ENCODE data around the gene PRAC1. TPM values are rescaled to one million over a fixed set of nuclear protein-coding genes. Genes with fewer than 3 reads are reported as not detected.

Gene PRAC1
- total RNA-seq, 1 donor from 2014 or later: not detected

DNA sequence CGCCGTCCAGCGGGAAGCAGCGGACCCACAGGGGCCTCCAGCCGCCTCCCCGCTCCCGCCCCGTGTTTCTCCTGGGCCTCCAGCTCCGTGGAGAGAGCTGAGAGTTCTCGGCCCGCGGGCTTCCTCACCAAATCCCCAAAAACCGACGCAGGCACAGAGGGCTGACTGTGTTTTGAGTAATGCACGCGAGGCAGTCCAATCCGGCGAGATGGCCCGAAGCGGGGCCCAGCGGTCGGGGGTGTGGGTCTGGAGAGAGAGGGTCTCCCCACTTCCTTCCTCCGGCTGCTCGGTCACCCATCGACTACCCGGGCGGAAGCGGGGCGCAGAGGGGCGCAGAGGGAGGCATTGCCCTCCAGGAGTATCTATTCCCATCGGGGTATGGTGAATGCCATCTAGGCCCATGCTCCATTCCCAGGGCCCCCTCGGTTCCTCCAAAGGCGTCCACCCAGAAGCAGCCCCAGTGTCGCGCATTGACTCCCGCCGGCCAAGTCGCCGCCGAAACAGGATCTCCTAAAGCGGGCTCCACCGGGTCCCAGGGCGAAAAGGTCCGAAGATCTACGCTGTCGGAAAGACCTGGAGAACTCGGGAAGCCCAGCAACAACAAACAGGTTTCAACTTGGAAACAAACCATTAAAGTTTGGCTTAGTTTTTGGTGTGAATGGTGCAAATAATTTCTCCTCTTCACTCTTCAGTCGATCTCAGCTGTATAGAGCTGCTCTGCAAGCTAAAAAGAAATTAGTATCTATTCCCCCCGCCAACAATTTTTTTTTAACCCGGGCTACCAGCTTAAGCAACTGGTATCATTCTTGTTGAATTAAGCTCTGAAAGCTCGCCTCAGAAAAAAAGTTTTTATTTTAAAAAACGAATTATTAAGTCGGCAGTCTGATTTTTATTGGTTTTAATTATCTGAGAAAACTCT, 25.4 kb upstream of the PRAC1 start:
- DNase-seq (ENCODE audit: low spot score): no peak

DNA sequence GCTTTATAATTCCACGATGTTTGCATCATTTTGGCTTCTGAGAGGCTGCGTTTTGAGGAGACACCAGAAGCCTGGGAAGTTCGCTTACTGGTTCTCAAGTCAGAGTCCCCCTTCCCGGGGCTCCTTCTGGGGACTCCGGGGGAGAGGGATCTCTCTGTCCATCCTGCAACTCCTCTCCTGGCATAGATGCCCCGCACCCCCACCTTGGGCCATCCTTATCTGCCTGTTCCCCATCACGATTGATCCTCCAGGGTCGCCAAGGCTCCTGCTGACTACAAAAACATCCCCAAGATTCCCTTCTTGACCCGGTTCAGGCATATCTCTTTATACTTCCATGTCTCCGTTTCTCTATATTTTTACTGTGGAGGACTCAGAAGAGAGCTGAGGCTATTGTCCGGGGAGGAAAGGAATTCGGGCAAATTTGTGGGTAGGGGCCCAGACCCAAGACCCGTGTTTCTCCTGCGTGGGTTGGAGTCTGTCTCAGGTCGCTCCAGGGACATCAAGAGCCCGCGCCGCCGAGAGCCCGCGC, 24.7 kb upstream of the PRAC1 start:
- DNase-seq (ENCODE audit: low spot score): no peak

DNA sequence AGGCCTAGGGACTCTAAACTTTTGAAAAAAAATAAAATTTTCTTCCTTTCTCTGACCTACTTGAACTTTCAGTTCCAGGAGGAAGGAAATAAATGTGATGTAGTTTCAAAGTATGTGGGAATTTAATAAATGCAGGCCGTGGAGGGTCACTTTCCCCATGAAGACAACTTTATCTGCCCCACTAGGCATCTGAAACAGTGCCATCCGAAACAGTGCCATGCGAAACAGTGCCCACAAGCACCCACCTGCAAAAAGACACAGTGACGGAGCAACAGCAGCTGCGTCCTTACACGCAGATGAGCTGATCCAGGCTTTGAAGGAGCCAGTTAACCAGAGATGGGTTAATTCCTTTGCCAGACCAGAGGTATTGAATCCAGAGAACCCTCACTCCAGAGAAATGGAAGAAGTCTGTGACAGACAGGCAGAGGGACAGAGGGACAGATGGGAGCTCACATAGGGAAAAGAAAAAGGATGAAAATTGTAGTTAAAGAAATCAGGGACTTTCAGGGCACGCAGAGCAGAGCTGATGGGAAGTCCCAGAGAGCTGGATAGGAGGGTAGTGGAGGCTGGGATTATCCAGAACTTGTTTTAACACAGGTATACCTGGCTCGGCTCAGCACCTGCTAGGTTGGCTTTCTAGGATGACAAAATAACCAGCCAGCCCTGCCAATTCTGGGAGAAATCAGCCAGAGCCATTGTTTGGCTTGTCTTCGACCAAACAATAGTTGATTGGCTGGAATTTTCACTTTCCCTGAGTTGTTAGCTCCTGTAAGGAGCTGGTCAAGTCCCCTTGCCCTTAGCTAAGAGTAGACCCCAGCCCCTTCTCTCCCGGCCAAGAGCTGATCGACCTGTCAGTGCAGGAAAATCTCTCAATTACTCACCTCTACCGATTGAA, 23.3 kb upstream of the PRAC1 start:
- no peak for DNase-seq (ENCODE audit: low spot score)

DNA sequence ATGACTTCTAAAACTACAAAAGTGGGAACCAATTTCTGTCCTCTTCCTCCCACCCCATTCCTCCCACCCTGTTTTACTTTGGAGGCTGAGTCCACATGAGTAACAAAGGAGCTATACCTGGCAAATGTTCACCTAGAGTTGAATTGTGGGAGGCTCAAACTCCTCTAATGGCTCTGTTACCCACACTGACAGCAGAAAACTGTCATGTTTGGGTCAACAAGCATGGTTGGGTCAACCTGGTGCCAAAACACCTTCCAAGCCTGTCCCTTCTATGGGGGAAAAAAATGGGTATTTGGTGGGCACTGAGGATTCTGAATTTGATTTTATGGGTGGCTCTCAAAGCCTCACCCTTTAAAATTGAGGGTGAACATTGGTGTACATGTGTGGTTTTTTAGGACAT, 18.2 kb upstream of the PRAC1 start:
- DNase-seq (ENCODE audit: low spot score): no peak

DNA sequence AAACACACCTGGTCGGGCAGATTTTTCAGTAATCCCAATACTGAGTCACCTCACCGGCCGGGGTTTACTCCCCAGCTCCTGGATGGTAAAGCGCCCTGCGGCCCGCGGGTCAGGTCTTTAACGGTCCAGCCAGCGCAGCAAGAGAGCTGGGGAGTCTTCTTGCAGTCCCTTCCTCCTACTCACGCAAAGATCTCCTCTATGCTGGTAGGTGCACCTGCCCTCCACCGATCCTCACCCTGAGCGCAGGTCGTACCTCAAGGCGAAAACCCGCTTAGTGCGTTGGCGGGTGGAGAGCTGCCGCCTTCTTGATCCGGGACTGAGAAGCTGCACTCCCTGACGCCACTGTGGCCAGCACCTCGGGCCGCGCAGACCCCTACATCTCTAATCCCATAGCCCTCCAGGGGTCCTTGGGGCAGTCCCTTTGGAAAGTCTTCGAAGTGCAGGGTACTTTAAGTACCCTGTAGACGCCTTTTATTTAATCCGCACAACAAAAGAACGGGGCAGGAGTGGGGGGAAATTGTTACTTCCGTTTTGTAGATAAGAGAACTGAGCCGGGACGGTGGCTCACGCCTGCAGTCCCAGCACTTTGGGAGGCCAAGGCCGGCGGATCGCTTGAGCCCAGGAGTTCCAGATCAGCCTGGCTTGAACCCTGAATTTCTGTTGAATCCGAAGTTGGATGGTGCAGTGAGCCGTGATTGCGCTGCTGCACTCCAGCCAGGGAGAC, 16.6 kb upstream of the PRAC1 start:
- no peak for DNase-seq (ENCODE audit: low spot score)

DNA sequence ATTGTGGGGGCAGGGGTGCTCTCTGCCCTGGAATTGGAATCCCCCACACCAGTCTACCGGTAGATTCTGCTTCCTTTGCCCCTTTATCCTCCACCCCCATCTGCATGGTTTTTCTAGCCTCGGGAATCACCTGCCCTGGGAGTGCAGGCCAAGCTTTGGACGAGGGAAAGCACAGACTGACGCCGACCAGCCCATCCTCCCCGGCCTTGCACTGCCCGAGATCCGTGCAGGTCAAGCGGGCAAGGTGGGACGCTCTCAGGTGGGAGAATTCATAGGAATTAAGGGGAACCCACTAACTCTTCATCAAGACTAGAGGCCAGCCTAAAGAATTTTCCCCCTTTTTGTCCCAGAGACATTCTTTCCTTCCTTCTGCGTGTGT, 16.1 kb upstream of the PRAC1 start:
- DNase-seq (ENCODE audit: low spot score): no peak

DNA sequence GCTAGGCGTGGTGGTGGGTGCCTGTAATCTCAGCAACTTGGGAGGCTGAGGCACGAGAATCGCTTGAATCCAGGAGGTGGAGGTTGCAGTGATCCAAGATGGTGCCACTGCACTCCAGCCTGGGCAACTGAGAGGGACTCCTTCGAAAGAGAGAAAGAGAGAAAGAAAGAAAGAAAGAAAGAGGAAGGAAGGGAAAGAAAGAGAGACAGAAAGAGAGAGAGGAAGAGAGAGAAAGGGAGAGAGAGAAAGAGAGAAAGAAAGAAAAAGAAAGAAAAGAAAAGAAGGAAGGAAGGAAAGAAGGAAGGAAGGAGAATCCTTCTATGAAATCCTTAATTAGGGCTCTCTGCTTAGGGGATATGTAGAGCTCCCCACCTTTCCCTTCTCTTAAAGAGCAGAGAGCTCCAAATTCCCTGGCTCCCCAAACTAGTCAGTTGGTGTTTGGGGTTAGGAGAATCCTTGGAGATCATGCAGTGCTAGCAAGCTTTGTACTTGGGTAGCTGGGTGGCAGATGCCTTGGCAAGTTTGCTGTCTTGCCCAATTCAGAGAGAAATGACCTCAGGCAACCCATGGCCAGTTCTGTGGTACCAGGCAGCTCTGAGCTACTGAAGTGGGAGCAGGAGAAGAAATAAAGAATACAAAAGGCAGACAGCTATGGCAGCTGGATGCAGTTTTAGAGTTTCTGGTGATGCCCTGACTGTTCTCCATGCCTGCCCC, 15.2 kb upstream of the PRAC1 start:
- DNase-seq (ENCODE audit: low spot score): no peak

DNA sequence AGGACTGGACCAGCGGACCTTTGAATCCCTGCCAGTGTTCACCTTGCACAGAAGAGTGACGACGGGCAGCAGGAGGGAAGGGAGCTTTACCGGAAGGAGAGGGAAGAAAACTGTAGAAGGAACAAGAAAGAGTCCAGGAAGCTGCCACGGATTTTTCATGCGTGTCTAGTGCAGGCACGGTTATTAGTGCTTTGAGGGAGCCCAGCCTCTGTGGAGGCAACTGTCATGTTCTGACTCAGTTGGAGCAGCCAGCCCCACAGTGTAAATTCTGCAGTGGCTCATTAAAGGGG, 12.7 kb upstream of the PRAC1 start:
- DNase-seq (ENCODE audit: low spot score): no peak

DNA sequence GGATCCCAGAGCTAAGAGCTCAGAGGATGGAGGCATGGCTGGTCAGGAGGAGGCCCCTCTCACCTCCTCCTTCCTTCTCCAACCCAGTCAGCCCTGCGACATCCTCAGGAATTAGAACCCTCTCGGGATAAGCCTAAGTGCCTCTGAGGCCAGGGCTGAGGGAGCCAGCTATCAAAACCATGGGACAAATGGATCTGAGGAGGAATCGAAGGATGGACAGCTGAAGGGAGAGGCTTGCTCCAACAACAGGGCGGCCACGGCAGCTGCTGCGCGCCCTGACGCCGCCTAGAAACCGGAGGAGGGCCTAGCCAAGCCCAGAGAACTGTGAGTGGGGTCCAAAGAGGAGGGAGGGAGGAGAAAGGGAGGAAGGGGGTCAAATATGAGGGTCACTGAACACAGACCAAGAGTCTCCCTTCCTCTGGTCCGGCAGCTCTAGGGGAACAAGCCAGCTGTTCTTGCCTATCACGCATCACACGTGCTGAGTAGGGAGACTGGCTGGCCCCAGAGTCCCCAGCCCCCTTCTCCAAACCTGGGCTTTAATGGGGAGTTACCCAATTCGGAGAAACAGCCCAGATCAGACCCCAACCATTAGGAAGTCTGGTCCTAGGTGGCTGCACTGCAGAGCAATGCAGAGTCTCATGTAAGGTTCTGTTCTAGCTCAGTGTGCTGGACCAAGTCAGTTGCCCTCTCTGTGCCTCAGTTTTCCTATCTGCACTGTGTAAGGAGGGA, 12.2 kb upstream of the PRAC1 start:
- DNase-seq (ENCODE audit: low spot score): no peak

DNA sequence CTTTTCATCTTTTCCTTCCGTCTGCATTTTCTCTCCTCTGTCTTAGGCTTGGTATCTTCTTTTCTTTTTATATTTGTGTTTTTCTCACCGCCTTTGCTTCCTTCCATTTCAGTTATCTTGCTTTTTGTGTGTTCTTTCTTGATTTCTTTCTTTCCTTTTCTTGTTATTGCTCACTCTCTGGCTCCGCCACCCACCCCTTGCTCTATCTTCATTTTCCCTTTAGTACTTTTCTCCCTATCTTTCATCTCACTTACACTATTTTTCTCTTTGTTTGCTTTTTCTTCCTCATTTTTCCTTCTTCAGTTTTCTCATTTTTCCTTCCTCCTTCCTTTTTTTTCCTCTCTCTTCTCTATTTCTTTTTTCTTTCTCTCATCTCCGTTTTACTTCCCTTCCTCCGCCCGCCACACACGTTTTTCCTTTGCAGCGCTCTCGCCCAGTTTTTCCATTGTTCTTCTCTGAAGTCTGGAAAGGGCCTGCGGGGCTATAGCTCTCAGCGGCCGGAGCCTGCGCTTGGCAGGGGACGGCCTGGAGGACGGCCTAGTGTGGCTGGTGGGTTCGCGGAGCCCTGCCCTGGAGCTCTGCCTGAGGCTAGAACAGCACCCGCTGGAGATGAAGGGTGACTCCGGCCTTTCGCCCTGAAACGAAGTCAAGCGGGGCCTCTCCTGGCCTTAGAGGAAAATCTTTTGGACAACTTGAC, 11.5 kb upstream of the PRAC1 start:
- DNase-seq (ENCODE audit: low spot score): no peak

DNA sequence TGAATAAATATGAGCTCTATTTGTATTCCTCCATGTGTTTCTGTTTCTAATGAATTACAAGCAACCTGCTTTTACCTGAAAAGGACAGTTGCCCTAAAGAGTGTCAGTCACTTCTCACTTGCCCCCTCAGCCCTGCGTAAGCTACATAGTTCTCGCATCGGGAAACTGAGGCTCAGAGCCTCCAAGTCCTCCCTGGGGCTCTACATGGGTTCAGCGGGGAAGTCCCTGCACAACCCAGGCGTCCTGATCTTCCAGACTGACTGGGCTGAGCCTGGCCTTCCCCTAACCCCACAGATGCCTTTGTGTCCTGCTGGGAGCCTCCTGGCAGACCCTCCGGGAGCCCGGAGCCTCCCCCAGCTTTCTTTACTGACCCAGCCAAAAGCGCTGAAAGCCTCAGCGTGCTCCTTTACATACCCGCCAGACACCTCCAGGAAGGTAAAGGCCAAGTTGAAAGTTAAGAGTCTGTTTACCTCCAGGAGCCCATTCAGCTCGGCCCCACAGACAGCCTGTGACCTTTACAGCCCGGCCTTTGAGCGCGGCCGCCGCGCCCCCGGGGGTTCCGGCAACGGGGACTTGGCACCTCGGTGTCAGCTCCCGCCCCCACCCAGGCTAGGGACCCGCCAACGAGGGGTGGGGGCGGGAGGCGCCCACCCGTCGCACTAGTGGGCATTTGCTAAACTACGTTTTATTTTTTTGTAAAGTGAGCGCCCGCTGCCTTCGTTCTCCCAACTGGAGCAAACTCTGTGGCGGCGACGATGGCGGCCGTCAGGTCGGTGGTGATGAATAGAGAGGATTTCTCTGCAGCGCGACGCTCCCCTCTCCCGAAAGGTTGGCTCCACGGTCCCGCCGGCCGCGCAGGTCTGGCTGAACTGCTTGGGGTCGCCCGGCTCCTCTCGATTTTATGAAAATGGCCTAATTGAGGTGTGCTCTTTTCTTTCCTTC, 10.6 kb upstream of the PRAC1 start:
- no peak for DNase-seq (ENCODE audit: low spot score)

DNA sequence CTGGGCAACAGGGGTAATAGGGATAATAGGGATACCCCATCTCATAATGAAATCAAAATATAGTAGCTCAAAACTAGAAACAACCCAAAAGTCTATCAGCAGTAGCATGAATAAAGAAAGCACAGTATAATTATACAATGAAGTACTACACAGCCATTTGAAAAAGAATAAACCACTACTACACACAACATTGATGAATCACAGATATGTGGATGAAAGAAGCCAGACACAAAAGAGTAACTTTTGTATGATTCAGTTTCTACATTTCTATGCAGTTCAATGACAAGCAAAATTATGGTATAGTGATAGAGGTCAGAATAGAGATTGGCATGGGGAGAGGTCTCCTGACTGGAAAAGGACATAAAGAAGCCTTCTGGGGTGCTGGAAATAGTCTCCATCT, 9.0 kb upstream of the PRAC1 start:
- DNase-seq (ENCODE audit: low spot score): no peak

DNA sequence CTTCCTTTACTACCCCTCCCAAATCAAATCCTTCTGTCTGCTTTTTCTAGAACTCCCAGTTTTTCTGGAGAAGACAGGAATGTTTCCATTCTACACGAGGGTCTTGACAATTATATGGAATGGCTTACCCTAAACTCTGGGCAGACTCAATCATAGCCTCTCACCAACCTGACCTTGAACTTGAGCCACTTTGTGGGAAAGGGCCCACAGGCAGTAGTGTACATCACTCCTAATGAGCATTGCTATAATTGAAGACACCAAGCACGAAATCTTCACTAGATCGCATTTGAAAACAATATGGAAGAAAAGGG, 7.9 kb upstream of the PRAC1 start:
- DNase-seq (ENCODE audit: low spot score): no peak

DNA sequence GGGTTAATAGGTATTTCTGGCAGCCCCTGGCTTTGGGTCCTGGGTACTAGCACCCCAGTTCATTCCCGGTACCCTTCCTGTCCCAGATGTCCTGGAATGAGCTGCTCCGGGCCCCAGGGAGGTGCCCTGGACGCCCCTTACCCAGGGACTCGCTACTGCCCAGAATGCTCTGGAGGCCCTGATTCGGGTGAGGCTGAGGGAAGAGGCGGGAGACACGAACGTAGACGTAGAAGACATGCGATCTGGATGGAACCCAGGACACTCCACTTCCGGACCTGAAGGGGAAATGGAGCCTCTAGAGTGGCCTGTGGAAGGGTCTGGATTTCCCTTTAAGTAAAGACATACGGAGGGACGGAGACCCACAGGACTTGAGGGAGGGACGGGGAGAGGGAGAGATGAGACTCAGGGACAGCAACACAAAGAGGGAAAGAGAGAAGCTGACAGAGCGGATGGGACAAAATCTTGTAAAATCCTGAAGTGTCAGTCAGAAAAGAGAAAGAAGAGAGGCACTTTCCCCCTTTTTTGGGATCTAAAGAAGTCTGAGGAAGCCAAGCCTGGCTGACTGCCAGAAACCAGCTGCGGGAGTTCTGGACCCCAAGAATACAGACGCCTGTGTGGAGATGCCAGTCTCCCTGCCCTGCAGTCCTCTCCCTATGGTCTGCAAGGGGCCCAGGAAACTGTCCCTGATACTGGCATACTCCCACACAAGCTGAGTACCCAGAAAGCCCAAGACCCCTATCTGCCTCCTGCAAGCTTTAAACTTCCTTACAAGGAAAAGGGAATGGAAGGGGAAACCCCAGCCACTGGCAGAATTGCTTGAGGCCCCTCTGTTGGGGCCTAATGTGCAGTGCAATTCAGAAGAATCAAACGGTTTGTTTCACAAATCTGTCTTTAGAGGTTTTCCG, 7.3 kb upstream of the PRAC1 start:
- no peak for DNase-seq (ENCODE audit: low spot score)

DNA sequence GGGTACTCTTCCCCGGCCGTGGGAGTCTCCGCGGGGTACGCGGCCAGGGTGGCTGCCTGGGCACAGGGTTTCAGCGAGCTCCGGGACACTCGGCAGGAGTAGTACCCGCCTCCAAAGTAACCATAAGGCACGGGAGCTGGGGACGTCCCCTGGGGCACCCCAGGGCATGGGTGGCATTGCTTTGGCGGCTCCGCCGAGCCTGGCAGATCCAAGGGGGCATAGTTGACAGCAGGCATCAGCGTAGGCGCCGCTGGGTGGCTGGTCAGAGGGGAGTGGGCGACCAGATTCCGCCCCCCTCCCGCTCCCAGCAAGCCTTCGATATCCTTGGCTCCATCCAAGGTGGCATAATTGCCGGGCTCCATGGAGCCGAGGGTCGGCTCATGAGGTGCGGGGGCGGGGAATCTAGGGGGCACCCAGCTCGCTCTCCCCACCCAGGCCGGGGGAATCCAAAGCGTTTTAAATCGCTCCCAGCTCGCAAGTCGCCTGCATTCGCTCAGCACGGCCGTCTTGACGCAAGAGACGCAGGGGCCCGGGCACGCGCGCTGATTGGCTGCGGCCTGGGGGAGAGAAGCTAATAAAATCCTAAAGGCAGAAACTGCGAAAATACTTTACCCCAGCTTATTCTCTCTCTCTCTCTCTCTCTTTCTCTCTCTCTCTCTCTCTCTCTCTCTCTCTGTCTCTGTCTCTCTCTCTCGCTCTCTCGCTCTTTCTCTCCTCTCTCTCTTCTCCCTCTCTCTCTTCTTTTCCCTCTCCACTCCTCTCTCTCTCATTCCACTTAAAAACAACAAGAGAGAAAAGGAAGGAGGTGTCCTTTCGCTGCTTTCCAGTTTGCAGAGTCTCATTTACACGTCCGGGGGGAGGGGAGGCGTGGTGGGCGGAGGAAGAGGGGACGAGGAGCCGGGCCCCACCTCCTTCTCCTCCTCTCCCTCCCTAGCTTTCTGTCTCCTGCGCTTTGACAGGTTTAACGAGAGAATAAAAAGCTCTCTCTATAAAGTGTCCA, 6.2 kb upstream of the PRAC1 start, which contains the start of gene HOXB13:
Gene HOXB13, minus strand, starts transcription at position 519 of the 1,000 bp plus-strand sequence. Its CDS starts 157 bp downstream, at position 362.
- no peak for DNase-seq (ENCODE audit: low spot score)

DNA sequence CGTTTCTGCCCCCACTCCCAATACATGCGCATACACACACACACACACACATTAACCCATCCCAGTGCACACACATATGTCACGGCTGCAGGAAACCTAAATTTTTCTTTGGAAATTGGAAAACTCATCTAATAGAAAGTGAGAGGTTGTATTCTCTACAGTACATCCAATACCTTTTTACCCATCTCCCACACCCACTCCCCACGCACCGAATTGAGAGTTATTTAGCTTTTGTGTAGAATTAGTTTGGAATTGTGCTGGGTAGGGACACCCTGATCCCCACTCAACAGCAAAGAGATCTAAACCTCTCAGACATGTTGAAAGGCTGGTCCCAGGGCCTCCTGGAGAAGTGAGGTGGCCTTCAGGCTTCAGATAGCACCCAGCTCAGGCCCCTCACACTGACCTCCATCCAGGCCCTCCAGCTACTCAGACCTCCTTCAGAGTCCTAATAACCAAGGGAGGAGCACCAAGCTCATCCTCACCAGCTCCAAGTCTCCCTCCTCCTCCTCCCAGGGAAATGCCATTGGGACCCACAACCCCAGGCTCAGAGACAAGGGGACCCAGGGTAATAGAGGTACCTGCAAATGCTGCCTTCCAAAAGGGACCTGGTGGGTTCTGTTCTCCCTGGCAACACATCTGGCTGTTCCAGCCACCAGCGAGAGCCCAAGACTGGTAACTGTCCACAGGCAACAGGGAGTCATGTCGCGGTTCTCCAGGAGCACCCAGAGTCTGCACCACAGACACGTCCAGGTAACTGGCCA, 5.3 kb upstream of the PRAC1 start:
- no peak for DNase-seq (ENCODE audit: low spot score)
